Ascending aorta (tissue), 2 donors: ENCODE results near the gene KBTBD3. TPM values are rescaled to one million over a fixed set of nuclear protein-coding genes. Genes with fewer than 3 reads are reported as not detected.

Source experiments
- DNase-seq, 2 donors: peaks; one replicate each; pipeline ENCODE4 v3.0.0-alpha.2; 2019; ENCODE audit warnings: low spot score in 2 of 2
- H3K27ac ChIP-seq, 2 donors: fragments of 200-600 bp; sonication (generic); one replicate each; pipeline ENCODE4 v1.5.1; 2016 to 2017; ENCODE audit warnings: mild to moderate bottlenecking in 1 of 2
- H3K27me3 ChIP-seq: fragments of 200-600 bp; sonication (generic); one replicate; pipeline ENCODE4 v1.5.1; 2017
- H3K36me3 ChIP-seq, 2 donors: fragments of 200-600 bp; sonication (generic); one replicate each; pipeline ENCODE4 v1.5.1; 2016
- H3K4me1 ChIP-seq, 2 donors: fragments of 200-600 bp; sonication (generic); one replicate each; pipeline ENCODE4 v1.5.1; 2016 to 2017; ENCODE audit warnings: mild to moderate bottlenecking in 1 of 2
- H3K4me3 ChIP-seq, 2 donors: fragments of 200-600 bp; sonication (generic); one replicate each; pipeline ENCODE4 v1.5.1; 2016 to 2017; ENCODE audit warnings: mild to moderate bottlenecking in 1 of 2
- H3K9me3 ChIP-seq, 2 donors: fragments of 200-600 bp; sonication (generic); one replicate each; pipeline ENCODE4 v1.5.1; 2016
- CTCF ChIP-seq, 3 experiments: fragments of 200-600 bp in 2 of 3; fragments of 450-650 bp in 1 of 3; sonication (generic) in 2 of 3; IDR thresholded peaks; one replicate each; pipeline ENCODE4 v1.5.1; 2016 to 2019; ENCODE audit warnings: antibody characterized with exemption in 3 of 3, mild to moderate bottlenecking in 1 of 3, moderate library complexity in 1 of 3
- intact Hi-C: fragments of 100-400 bp; cut with DNase I; formaldehyde crosslinking; loops from one replicate; pipeline ENCODE4 v1.15.1; 2023
- total RNA-seq: library from RNA; depleted of rRNA; stranded (reverse); fragments of >200 nt; gene quantifications from one replicate; pipeline ENCODE4 v1.1.0, GENCODE V29; 2016

The KBTBD3 gene
- total RNA-seq, 1 donor from 2014 or later = not detected

GRCh38 chr11:106072804-106073203 lies 4.3 kb downstream of the KBTBD3 start:
- DNase-seq = no peak
- no peak overlapping the region for H3K4me3 ChIP-seq
- no peak for TF ChIP-seq CTCF (IDR thresholded peaks at IDR 0.05)
- intact Hi-C loops = loop anchor here (10.0 kb wide), 1 partner anchor 1492 kb away; the partner anchor contains the start of gene ALKBH8
- no peaks in the 10 kb centered on the region for H3K36me3 ChIP-seq
- H3K9me3 ChIP-seq = no peaks in the 10 kb centered on the region
- H3K27me3 ChIP-seq = no peaks in the 10 kb centered on the region
- peaks cover 0 to 2% of the 10 kb centered on the region in 2 donors for H3K4me1 ChIP-seq
- H3K27ac ChIP-seq = no peak overlapping the region

- Histone ChIP-seq H3K9me3 (no peaks in the 10 kb centered on the region), H3K4me3 (no peak overlapping the region), H3K27ac (no peak overlapping the region), H3K36me3 (no peaks in the 10 kb centered on the region), H3K27me3 (no peaks in the 10 kb centered on the region), H3K4me1 (no peaks in the 10 kb centered on the region)
- intact Hi-C loops = loop anchor here (10.0 kb wide), 1 partner anchor 1494 kb away; the partner anchor contains the start of gene ALKBH8
- no peak for DNase-seq
- TF ChIP-seq CTCF (IDR thresholded peaks at IDR 0.05) = no peak
Observed at GRCh38 chr11:106070606-106071005, 6.5 kb downstream of the KBTBD3 start.

GRCh38 chr11:106063009-106063408 lies 14.1 kb downstream of the KBTBD3 start:
- Histone ChIP-seq H3K27ac (no peak overlapping the region), H3K9me3 (no peaks in the 10 kb centered on the region), H3K4me1 (no peaks in the 10 kb centered on the region), H3K4me3 (no peak overlapping the region), H3K27me3 (no peaks in the 10 kb centered on the region), H3K36me3 (peaks cover 0 to under 1% of the 10 kb centered on the region in 2 donors)
- intact Hi-C loops = no loop called here
- no peak for TF ChIP-seq CTCF (IDR thresholded peaks at IDR 0.05)
- DNase-seq = no peak

GRCh38 chr11:106061954-106062949 lies 14.9 kb downstream of the KBTBD3 start:
- intact Hi-C loops = no loop called here
- TF ChIP-seq CTCF (IDR thresholded peaks at IDR 0.05) = no peak
- no peak overlapping the region for H3K4me3 ChIP-seq
- no peaks in the 10 kb centered on the region for H3K27me3 ChIP-seq
- DNase-seq = no peak
- no peak overlapping the region for H3K27ac ChIP-seq
- no peaks in the 10 kb centered on the region for H3K9me3 ChIP-seq
- peaks cover 0 to 7% of the 10 kb centered on the region in 2 donors for H3K36me3 ChIP-seq
- H3K4me1 ChIP-seq = no peaks in the 10 kb centered on the region

- Histone ChIP-seq H3K4me1 (no peaks in the 10 kb centered on the region), H3K4me3 (no peak overlapping the region), H3K27me3 (no peaks in the 10 kb centered on the region), H3K36me3 (peaks cover 0 to 12% of the 10 kb centered on the region in 2 donors), H3K27ac (no peak overlapping the region), H3K9me3 (no peaks in the 10 kb centered on the region)
- no peak for TF ChIP-seq CTCF (IDR thresholded peaks at IDR 0.05)
- intact Hi-C loops = no loop called here
- no peak for DNase-seq
Observed at GRCh38 chr11:106061249-106061784, 15.8 kb downstream of the KBTBD3 start.
